Uterine smooth muscle cell (primary cell): ENCODE results near the gene TIMM23B. TPM values are rescaled to one million over a fixed set of nuclear protein-coding genes. Genes with fewer than 3 reads are reported as not detected.

Experiments
- total RNA-seq: library from RNA; depleted of rRNA; stranded (reverse); fragments of >200 nt; gene quantifications from 2 replicates; pipeline ENCODE4 v1.2.3, GENCODE V29; 2014

The TIMM23B gene, protein sequence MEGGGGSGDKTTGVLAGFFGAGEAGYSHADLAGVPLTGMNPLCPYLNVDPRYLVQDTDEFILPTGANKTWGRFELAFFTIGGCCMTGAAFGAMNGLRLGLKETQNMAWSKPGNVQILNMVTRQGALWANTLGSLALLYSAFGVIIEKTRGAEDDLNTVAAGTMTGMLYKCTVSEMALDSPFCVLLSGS
- total RNA-seq, result 25.4 and 26.8 TPM in 2 replicates

GRCh38 chr10:49941447-49942338 lies at the start of gene TIMM23B, which contains the start of gene PARG:
Gene TIMM23B, plus strand, starts transcription at chr10:49942053. Its CDS starts 142 bp downstream, at chr10:49942195.
Gene PARG, minus strand, starts transcription at chr10:49942027. Its CDS starts 302 bp downstream, at chr10:49941725.

DNA sequence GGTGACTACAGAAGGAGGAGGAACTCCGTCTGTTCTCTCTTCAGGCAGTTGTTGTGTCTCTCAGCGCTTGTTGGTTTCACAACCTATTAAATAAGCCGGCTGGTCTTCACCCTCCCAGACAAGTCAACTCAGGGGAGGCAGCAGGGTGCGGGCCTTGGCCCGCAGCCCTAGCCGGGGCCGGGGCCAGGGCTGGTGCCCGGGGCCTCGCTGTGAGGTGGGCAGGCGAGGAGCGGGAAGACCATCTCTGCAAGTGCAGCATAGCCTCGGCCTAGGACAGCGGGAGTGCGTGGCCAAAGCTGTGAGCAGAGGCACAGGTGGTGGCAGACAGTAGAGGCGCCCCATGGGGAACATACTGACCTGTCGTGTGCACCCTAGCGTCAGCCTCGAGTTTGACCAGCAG lies 46.5 kb downstream of the TIMM23B start, which contains the start of gene AGAP6:
Gene AGAP6 (plus strand): TSS at position 31 of the 400 bp plus-strand sequence. CDS start 310 bp downstream, at position 341.

Other genes starting within 250 kb of the TIMM23B start
- 0.22 and 0.37 TPM in 2 replicates for gene OGDHL, start 179.7 kb upstream of the TIMM23B start, total RNA-seq
- gene PARG, start within 50 bp of the TIMM23B start, total RNA-seq, result 36.9 and 38.4 TPM in 2 replicates
- gene AGAP6, start 46.4 kb downstream of the TIMM23B start, total RNA-seq, result 3.1 and 3.2 TPM in 2 replicates
- 45.5 and 77.6 TPM in 2 replicates for gene WASHC2A, start 125.9 kb downstream of the TIMM23B start, total RNA-seq